HG03108 (cell line): Measurements from ENCODE around the gene SYNPO.

Experiments
- ATAC-seq: cut with Tn5 transposase; IDR thresholded peaks from one replicate; pipeline ENCODE4 v1.9.1; 2021; ENCODE audit warnings: moderate library complexity; ENCODE audit not compliant: unreplicated experiment

Gene SYNPO

GRCh38 chr5:150640311-150641005, at the start of gene SYNPO:
TSS of gene SYNPO (plus strand) at chr5:150640660. CDS start at chr5:150648276, 7,616 bp downstream.
- no peak for ATAC-seq

- ATAC-seq = no peak
Measured at GRCh38 chr5:150590979-150591695, 49.3 kb upstream of the SYNPO start.

GRCh38 chr5:150593593-150593992, 46.9 kb upstream of the SYNPO start:
- no peak for ATAC-seq

GRCh38 chr5:150593996-150594395, 46.5 kb upstream of the SYNPO start:
- no peak for ATAC-seq

- no peak for ATAC-seq
Measured at GRCh38 chr5:150595466-150596031, 44.9 kb upstream of the SYNPO start.

- no peak for ATAC-seq
Measured at GRCh38 chr5:150596313-150596712, 44.1 kb upstream of the SYNPO start.

GRCh38 chr5:150596826-150597225, 43.6 kb upstream of the SYNPO start:
- no peak for ATAC-seq

- no peak for ATAC-seq
Measured at GRCh38 chr5:150598006-150598405, 42.5 kb upstream of the SYNPO start.

GRCh38 chr5:150598821-150599273, 41.6 kb upstream of the SYNPO start:
- no peak for ATAC-seq

GRCh38 chr5:150599281-150599680, 41.2 kb upstream of the SYNPO start:
- ATAC-seq = no peak

- no peak for ATAC-seq
Measured at GRCh38 chr5:150599917-150600511, 40.4 kb upstream of the SYNPO start.

- no peak for ATAC-seq
Measured at GRCh38 chr5:150600616-150601490, 39.6 kb upstream of the SYNPO start.

GRCh38 chr5:150601491-150602345, 38.7 kb upstream of the SYNPO start:
- ATAC-seq = no peak

GRCh38 chr5:150603052-150603451, 37.4 kb upstream of the SYNPO start:
- no peak for ATAC-seq

- ATAC-seq = no peak
Measured at GRCh38 chr5:150603491-150603890, 37.0 kb upstream of the SYNPO start.

- no peak for ATAC-seq
Measured at GRCh38 chr5:150604010-150604409, 36.5 kb upstream of the SYNPO start.

- no peak for ATAC-seq
Measured at GRCh38 chr5:150604894-150605440, 35.5 kb upstream of the SYNPO start.

GRCh38 chr5:150605546-150605945, 34.9 kb upstream of the SYNPO start:
- no peak for ATAC-seq

- ATAC-seq = no peak
Measured at GRCh38 chr5:150606476-150606875, 34.0 kb upstream of the SYNPO start.
